Fibroblast of skin of scalp (primary cell): ENCODE measurements around the gene OBP2B.

Experiments
- DNase-seq: peaks from one replicate; pipeline ENCODE4 v3.0.0-alpha.2; 2013

The OBP2B gene

DNA sequence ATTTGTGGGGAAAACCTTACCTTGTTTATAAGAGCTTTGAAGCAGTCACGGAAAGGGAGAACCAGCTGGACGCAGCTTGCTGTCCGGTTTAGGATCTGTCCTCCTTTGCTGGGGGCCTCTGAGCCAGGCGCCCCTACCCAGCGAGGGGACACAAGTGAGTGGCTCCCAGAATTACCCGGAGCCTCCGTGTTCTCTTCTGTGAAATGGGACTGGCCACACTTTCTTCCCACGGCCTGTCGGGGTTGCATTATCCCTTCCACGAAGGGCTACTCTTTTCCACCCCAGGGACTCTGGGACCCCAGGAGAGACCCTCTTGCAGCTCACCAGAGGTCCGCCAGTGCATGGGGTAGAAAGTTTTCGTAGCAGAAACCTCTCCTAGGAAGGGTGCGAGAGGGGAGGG is 44.9 kb downstream of the OBP2B start:
- DNase-seq, result no peak

DNA sequence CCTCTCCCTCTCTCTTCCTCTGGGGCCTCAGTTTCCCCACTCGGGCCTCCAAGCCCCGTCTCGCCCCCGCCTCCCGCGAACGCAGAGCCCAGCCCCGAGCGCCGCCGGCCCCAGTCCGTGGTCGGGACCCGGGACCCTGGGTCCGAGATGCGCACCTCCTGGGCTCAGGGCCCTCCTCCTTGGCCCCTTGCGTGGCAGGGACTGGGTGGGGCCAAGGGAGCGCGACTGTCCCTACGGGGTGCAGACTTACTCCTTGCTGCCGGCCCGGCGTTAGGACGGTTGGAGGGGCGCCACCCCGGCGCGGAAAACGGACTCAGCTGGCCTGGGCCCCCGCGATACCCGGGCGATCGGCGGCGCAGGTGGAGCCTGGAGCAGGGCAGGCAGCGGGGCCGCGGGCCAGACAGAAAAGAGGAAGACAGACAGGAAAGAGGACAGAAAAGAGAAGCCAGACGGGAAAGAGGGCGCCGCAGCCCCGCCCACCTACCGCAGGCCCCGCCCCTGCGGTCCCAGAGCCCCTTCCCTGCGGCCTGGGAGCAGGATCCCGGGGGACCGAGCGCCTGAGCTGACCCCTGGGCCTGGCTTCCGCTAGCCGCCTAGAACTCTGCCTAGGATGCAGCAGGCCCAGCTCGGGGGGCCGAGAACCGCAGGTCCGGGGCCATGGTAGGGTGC is 45.4 kb downstream of the OBP2B start, which contains the start of gene GBGT1:
GBGT1 (minus strand) TSS at position 411 of the 669 bp plus-strand sequence. CDS start 1,502 bp downstream, outside the sequence.
- peak; percentile 30 for DNase-seq

DNA sequence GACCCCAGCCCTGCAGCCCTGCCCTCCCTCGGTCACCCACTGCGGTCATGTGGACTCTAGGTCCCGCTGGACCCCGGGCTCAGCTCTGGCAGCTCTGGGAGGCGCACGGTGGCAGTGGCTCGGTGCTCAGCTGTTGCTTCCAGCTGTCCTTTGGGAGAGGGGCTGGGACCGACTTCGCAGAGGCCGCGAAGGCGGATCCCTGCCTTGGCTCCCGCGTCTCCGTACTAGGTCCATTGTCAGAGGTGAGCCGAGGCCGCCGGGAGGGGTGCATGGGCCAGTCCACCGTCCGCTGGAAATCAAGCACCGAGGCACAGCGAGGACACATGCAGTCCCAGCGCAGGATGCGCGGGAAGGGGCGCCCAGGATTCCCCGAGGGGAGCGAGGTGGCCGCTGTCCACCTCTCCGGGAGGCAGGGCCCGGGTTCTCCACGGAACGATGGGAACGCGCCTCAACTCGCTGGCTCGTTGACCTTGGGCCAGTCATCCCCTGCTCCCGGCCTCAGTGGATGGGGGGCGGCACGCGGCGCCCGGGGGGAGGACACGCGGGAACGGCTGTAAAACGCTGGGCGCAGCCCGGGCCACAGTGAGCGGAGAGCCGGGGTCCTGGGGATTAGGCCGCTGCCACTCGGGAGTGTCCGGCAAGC is 46.1 kb downstream of the OBP2B start:
- DNase-seq, result no peak

DNA sequence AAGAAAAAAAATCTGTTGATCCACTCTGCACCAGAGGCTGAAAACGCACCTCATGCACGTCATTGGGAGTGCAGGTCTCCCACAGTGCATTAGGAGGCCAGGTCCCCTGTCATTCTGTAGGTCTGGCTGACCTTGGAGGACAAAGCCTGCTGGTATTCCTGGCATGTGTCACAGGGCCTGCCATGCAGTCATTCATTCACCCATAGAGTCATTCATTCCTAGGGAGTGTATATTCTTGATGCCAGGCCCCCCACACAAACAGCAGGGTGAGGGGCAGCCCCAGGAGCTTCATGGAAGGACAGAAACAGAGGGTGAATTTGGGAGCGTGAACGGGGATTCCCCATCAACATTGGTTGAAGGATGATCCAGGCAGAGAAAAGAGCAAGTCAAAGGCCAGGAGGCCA is 47.5 kb downstream of the OBP2B start:
- no peak for DNase-seq

DNA sequence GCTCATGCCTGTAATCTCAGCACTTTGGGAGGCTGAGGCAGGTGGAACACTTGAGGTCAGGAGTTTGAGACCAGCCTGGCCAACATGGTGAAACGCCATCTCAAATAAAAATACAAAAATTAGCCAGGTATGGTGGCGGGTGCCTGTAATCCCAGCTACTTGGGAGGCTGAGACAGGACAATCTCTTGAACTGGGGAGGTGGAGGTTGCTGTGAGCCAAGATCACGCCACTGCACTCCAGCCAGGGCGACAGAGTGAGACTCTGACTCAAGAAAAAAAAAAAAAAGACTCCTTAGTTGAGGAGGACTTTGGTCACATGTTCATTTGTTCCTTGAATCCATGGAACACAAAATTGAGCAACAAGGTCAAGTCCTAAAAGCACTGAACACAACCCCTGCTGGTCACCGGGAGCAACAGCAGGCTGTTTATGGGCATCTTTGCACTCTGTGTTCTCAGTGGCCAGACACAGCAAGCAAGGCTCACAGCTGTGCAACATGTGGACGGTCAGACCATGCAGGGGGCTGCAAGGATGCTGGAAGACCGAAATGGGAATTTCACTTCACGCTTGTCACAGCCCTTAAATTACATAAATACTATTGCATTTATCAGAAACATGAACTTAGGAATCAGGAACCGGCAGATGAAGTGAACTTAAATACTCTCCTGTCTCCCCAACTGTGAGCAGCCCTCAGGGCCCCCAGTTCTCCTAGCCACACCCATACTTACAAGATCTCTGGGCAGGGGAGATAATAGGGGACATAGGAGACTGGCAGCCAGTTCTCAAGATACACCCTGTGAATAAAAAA is 48.1 kb downstream of the OBP2B start:
- DNase-seq, result peak; percentile 64

DNA sequence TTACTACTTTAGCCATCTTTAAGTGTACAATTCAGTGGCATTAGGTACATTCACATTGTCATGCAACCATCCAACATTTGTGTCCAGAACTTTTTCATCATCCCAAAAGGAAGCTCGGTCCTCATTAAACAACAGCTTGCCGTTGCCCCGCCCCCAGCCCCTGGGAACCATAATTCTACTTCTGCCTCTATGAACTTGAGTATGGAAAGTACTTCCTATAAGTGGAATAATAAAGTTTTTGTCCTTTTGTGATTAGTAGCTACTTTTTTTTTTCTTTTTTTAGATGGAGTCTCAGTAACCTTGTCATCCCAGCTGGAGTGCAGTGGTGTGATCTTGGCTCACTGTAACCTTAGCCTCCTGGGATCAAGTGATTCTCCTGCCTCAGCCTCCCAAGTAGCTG is 50.4 kb downstream of the OBP2B start:
- no peak for DNase-seq
